Hematopoietic multipotent progenitor cell treated with erythropoietin and hydrocortisone succinate and interleukin-3 and kit ligand, for 8 days (in vitro differentiated cells): Measurements from ENCODE around the gene C11orf71.

ENCODE experiments used
- DNase-seq: peaks from one replicate; pipeline ENCODE4 v3.0.0-alpha.2; 2015

The C11orf71 gene

DNA sequence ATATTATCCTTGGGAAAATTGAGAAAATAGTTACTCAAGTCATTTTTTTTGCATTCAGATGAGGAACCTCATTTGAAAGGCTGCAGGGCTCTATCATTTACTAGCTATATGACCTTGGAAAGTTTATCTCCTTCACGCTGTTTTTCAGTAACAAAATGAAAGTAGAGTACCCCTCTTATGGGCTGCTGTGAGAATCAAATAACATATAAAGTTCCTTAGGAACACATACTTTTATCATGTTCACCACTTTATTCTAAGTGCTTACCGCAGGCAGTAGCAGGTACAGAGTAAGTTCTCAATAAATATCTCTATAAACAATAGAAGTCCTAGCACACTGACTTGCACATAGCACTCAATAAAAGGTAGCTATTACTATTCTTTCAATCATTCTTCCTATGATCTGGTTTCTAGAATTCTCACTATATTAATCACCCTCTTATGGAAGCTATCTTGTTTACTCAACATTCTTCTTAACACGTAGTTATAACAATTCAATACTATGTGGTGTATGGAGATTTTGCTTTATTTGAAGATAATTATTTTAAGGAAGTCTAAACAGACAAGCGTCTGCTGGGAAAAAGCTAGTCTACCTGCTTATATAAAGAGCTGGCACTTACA, 1.9 kb downstream of the C11orf71 start:
- DNase-seq = no peak

DNA sequence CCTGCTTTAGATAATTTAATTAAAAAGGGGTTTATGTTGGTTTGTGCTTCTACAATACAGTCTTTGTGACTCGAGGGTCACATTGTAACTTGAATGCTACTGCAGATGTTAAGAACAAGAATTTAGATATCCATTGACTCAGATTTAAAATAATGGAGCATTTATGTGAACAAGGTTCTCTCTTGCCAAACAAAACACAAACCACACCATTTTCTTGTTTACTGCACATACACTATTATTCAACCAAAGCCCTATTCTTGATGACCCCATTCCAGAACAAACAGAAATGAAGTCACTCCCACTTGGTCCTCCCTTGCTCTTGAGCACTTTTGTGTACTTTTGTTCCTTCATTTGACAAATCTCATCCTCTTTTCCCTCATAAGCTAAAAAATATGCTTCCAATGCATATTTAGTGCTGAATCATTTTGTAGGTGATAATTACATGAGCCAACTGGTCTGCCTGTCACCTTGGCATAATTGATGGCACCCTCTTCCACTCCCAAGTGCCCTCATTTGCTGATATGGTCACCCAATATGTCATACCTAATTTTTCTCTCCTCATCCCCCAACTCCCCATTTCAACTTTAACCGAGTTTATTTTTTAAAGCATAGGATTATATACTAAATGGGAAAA, 2.8 kb downstream of the C11orf71 start:
- DNase-seq = no peak

DNA sequence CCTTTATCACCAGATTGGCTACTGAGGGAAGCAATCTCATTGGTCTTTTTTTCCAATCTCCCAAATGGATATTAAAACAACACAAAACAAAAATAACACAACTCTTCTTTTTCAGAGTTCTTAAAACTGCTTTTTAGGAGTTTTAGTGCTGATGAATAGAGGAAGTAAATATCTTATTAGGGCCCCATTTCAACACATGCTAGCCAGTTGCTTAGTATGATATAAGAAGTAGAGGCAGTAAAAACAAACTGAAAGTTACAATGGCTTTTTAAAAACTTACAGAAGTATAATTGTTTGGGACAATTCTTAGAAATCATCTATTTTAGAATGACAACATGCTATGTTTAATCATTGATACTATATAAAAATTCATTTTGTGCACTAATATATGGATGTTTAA, 3.4 kb downstream of the C11orf71 start:
- no peak for DNase-seq

DNA sequence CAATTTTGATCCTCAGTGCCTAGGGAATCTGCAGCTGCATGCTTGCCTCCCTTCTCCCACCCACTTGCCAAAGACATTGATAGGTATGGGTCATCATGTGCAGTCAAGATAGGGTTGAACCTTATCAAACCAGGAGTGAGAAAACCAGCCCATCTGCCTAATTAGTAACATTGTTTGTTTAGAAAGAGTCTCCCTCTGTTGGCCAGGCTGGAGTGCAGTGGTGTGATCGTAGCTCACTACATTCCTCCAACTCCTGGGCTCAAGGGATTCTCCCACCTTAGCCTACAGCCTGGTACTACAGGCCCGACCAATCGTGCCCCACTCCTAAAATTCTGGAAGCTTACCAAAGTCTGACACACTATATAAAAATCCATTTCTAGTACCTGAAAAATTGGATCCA, 4.6 kb downstream of the C11orf71 start:
- peak; percentile 71 for DNase-seq

DNA sequence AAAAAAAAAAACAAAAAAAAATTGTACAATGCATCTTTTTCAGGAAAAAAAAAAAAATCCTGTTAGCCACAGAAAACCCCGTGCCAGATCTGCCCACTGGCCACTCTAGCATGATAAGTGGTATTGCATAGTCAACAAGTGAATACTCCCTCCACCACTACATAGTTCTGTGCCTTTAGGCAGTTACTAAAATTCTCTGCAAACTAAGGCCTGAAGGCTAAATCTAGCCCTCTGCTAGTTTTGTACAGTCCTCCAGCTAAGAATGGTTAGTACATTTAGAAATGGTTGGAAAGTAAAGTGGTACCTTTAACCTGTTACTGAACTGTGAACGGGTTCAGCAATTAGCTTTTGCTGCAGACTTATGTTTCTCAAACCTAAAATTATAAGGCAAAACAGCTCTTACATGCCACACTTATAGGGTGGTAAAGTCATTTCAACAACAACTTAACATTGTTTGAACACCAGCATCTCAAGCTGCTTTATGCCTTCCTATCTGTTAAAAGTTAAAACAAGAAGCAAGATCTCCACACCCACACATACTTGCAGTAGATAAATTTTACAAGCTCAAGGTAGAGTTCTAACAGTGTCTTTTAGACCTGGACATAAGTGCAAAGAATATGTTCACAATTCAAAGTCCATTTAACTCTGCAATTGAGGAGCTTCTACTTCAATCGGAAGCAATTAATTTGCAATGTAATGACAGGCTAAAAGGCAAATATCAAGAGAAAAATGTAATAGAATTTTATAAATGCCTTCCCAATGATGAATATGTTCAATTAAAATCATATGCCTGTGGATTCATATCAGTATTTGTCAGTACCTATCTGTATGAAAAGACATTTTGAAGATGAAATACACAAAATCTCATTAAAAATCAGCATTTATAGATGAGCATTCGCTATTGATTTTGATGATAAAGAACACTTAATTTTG, 7.3 kb downstream of the C11orf71 start:
- DNase-seq = no peak

DNA sequence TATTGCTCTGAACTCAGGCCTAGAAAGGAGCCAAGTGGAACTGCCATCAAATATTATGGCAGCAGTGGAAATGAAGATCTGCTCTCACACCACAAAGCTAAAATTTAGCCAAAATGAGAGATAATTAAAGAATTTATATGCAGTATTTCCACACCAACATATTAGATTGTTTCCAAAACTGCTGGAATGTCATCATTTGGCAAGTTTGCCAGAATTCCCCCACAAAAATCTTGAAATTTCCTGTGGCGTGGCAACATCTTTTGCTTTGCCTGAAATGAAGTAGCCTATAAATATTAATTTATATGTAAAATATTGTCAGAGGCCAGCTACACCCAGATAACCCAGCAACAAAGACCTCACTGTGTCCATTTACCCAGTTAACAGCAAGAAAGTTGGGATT, 13.8 kb downstream of the C11orf71 start:
- DNase-seq = no peak

DNA sequence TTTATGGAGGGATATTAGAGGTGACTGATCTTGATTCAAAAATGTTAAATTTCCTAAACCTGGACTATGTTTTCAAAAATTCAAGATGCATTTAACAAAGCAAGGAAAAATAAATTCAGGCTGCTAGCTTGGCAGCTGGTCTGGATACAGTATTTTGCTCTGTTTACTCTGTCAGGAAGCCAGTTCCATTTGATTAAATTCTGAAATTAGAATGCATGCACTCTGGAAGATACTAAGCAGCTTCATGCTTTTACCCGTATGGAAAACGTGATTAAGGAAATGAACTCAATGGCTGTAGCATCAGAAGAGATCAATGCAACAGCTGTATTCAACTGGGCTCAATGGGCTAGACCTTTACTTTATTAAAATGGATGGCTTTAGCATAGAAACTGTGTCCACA, 14.2 kb downstream of the C11orf71 start:
- DNase-seq = no peak

DNA sequence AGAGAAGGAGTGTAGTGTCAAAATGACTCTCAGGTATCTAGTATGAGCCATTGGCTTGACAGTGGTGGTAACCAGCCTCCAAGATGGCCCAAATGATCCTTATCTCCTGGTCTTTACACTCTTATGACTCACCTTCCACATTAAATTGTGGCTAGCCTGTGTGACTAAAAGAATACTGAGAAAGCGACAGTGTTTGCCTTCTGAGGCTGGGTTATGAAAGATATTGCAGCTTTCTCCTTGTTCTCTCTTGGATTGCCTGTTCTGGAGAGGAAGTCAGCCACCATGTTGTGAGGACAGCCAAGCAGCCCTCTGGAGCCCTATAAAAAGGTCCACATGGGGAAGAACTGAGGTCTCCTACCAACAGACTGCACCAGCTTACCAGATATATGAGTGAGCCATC, 15.8 kb downstream of the C11orf71 start:
- DNase-seq = no peak

DNA sequence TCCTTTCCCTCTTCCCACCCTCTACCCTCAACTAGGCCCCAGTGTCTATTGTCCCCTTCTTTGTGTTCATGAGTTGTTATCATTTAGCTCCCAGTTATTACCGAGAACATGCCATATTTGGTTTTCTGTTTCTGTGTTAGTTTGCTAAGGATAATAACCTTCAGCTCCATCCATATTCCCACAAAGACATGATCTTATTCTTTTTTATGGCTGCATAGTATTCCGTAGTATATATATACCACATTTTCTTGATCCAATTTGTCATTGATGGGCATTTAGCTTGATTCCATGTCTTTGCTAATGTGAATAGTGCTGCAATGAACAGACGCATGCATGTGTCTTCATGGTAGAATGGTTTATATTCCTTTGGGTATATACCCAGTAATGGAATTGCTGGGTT, 17.8 kb downstream of the C11orf71 start:
- no peak for DNase-seq

DNA sequence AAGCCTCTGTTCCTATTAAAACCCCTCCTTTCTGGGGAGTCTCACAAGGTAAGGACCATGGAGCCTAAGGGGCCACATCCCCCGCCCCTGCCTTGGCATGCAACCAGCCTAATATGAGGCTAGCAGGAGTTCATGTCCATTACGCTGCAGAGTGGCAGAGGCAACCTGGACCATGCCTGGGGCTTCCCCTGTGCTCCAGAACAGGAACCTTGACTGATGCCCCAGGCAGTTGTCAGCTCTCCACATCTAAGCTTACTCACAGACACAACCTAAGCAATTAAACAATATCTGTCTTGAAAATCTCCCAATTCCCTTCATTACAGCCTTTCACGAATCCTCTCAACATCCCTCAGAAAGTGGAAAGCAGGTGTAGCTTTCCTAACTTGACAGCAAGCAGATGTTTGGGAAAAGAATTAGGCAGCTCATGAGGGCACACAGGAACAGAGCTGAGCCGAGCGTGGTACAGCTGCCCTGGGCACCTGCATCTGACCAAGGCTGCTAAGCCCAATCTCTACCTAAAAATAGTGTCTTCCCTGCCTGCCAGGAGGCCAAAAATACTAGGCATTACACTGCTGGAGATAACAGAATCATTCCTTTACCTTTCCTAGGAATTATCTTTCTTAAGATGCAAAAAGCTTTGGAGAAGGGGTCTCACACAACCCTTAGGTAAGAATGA, 20.8 kb downstream of the C11orf71 start:
- DNase-seq = no peak

DNA sequence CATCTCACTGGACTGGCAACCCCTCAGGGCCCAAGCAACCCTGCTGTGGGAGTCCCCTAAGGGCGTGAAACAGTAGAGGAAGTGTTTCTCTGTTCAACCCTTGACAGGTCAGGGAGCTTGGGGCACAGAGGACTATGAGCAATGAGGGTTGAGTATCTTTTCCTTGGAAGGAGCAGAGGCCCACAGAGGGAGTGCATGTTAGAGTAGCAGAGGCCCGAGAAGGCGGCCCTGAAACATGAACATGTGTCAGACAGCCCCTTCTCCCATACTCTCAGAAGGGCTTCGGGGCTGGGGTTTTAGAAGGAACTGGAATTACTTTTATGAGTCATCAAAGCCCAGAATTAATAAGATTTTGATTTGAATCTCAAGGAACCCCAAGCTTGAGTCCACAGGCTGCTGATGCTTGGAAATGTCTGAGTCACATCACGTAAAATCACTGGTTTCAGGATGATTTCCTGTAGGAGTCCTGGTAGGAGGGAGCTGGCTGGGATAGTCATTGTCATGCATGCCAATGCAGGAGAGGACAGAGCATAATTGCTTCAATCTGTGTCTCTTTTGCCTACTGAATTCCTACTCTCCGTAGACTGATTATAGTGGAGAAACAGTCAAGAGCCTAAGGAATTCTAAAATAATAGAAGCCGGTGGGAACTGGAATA, 22.6 kb downstream of the C11orf71 start:
- DNase-seq = no peak

DNA sequence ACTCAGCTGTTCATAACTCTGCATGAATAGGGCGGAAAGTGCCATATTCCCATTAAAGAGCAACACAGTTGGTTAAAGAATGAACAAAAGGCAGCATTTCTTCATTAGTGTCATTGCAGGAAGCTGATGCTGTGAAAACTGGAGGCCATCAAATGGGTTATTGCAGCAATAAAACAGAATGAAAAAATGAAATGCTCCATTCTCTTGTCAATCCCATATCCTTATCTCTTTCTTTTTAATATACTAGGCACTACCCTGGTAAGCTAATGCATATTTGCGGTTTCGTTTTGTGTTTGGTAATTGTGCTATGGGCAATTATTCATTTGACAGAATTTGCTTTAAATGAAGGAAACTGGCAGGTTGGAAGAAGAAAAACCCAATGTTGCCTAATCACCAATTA, 25.3 kb downstream of the C11orf71 start:
- DNase-seq = no peak

DNA sequence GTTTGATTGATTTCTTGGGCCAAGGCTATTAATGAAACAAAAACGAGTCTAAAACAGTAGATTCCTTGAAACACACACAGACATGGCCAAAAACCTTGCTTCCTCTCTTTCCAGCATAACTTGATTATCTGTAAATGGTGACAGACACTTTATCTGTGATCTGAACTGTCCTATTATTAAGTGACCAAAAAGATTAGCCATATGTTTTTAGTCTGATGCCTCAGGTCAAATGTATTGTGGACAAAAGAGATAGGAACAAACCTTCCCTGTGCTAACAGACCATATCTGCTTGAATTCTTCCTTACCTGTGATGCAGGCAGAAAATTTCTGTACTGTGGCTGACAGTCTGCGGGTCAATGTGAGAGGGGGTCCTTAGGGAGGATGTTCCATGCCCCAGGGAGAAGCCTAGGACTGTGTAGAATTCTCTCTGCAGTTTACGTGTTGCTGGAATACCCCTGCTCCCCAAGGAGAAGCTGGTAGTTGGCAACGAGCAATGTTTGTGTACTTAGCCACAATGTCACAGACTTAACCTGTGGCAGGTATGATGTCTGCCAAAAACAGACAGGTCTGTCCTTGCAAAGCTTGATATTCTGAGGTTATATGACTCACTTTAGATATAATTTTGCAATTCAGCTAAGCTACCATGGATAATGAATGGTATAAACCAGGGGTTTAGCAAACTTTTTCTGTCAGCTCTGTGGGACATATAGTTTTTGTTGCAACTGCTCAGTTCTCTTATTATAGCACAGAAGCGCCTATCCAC, 31.2 kb downstream of the C11orf71 start:
- DNase-seq = no peak

DNA sequence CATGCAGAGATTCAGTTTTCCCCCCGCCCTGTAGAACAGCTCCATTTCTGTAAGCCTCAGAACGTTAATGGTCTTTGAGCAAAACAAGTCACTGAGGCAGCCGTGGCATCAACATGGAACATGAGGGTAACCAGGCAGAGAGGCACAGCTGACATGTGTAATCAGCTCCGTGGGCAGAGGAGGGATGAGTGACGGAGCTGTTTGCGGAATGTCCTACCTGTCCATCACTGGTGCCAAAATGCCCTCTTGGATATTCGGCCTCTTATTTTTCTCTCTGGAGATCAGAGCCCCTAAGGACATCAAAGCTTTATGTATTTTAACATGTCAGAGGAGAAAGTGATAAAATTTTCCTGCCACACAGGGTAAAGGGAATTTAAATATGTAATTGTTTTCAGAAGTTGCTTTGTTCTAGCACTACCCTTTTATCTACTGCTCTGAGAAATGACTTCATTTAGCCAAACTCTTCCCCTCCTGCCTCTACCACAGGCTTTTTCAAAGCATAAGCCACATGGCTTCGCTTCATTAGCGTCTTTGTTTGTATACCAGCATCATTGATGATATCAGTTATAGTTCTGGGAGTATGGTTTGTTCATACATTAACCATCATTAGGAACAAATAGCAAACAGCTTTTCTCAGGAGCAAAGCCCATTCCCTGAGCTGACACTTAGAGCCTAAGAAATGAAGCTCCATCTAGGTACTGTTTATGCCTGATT, 32.9 kb downstream of the C11orf71 start:
- DNase-seq = no peak

DNA sequence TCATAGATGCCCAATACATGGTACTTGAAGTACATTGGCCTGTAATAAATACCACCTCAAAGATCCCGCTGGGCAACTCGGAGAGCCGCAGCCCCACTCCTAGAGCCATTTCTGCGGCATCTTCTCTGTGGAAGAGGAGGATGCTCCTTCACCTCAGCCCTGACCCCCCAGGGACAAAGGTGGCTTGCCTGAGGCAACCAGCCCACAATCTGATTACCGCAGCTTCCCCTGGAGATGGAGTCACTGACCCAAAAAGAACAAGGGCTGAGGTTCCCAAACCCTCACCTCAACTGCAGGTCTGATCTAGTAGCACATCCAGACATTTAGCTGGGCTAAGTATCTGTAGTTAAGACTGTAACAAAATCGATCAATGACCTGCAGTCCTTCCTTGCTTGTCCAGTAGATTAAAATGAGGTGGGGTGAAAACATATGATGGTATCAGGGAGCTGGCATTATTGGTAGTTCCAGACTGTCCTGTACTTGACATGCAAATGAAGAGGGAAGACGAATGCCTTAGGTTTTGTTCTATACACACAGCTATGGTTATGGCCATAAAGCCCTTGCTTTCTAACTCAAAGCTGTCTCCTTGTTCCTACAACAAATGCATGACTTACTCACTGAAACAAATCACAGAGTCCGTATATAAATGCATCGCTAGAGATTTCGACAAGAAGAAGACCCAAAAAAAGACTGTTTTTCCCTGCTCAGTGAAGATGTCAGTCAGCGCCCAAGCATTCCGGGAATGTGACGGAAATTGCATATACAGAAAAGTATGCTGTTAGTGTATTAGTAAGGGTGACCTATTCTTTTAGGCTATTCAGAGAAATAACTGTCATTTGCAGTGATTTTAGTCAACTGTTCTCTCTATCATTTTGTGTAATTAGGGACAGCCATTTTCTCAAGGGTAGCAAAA, 33.7 kb downstream of the C11orf71 start:
- DNase-seq = no peak

DNA sequence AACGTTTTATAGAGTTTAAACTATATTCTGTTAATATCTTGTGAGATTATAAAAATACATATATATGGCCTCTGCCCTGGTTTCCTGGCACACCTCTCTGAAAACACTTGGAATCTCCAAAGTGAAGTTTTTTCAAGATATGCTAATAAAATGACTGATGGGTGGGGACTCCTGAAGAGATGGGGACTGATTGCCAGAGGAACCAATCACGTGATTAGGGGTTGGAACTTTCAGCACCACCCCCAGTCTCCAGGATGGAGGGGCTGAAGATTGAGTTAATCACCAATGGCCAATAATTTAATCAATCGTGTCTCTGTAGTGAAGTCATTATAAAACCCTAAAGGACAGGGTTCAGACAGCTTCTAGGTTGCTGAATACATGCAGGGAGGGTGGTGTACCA, 37.4 kb downstream of the C11orf71 start:
- DNase-seq = no peak

DNA sequence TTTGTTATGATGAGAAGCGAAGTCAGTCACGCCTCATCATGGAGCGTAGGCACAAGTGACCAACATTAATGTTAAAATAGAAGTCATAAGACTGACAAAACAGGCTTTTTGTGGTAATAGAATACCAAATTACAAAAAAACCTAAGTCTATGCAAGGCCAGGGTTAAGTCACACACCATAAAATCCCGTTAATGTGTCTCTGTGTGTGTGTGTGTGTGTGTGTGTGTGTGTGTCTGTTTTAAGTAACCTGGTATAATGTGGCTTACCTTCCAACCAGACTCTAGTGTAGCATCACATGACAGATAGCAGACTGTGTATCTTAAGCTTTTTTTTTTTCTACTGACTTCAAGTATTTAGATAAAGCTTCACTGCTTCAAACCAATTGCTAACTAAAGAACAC, 38.0 kb downstream of the C11orf71 start:
- DNase-seq = no peak

DNA sequence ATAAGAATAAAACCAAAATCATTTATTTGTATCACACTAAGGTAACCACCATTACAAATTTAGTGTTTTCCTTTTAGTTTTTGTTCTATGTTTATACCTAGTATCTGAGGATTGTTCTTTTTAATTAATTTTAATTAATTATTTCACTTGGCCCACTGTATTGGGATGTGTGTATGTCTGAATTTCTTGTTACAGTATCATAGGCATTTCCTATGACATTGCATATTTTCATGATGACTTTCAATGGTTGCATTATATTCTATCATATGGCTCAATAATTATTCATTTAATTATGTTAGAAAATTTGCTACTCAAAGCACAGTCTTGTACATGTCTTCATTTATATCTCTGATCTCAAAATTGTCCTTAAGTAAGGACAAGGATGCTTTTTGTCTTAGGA, 41.0 kb downstream of the C11orf71 start:
- DNase-seq = no peak

DNA sequence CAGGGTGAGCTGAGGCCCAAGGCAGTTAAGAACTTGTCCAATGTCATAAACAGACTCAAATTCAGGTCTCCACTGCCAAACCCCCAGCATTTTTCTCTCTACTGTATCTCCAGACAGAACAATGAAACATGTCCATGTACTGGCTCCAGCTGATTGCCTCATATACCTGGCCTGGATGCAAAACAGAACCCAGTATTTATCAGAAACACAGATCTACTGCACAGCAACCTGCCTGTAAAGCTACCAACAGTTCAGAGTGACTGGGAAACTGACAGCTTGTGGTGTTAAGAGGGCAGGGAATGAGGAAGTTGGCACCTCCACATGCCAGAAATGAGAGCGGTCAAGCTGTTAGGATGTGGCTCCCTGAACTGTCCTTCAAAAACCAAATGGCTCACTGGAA, 41.6 kb downstream of the C11orf71 start:
- peak; percentile 7 for DNase-seq

DNA sequence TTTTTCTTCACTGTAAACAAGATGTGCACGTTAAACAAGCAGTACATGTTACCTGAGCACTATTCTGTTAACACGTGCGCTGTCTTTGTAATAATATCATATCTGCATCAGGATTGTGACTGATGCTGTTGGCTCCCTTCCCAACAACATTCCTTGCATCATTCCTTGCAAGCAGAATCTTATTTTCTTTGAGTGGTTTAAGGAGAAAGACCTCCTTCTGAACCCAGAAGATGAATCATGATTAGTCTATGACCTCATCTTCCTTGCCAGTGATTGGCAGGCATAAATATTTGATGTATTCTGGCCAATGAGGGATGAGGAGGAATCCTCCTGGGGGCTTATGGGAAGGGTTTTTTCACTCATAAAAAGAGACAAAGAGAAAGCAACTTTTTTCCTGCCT, 46.2 kb downstream of the C11orf71 start:
- no peak for DNase-seq
